ENCODE data around the gene APOO. TPM values are rescaled to one million over a fixed set of nuclear protein-coding genes. Genes with fewer than 3 reads are reported as not detected.

The APOO gene
- 10 to 100 TPM; 12.1 to 37.3 (median 30.8) TPM for total RNA-seq

GRCh38 chrX:23907498-23908218 is at the start of gene APOO, which contains the start of gene CXorf58:
TSS of gene APOO (minus strand) at chrX:23907938. CDS start at chrX:23907702, 236 bp downstream.
TSS of gene CXorf58 (plus strand) at chrX:23908006. CDS start at chrX:23910303, 2,297 bp downstream.
- peak within 1 kb of the TSS; percentile 87 to 95 (median 92) for H3K27ac ChIP-seq
- H3K4me3 ChIP-seq = peak within 1 kb of the TSS; percentile 49 to 76 (median 68)
- TF ChIP-seq CTCF (IDR thresholded peaks at IDR 0.05 in 4 of 5, conservative IDR thresholded peaks at IDR 0.05 in 1 of 5) (peak; percentile 74 to 84 (median 77)), POLR2A (IDR thresholded peaks at IDR 0.05) (peak; percentile 21 to 28)
- peak; percentile 92 to 97 for ATAC-seq
- no peaks in the 10 kb centered on the region for H3K27me3 ChIP-seq
- H3K9me3 ChIP-seq = no peaks in the 10 kb centered on the region
- H3K36me3 ChIP-seq = no peaks in the 10 kb centered on the region
- in situ Hi-C loops (cut with MboI; ENCODE audit: low sequenced_read_pairs in 4 of 4) (loop anchor here (10.0 to 25.0 kb wide), 5 partner anchors 105 to 220 kb away; partner anchors contain the start of genes SAT1 (in 3 of the 4) and EIF2S3 (in 1 of the 4)), intact Hi-C loops (cut with DNase I; ENCODE audit: low total_unique reads) (loop anchor here (1.0 to 10.0 kb wide), 6 partner anchors 118 to 787 kb away; partner anchors contain the start of genes ACOT9, EIF2S3, POLA1 and PRDX4)
- DNase-seq = peak; percentile 76 to 89
- peaks cover 3 to 8% of the 10 kb centered on the region in 2 donors for H3K4me1 ChIP-seq

- intact Hi-C loops (cut with DNase I; ENCODE audit: low total_unique reads) (no loop called here), in situ Hi-C loops (cut with MboI; ENCODE audit: low sequenced_read_pairs in 4 of 4) (no loop called here)
- no peaks in the 10 kb centered on the region for H3K36me3 ChIP-seq
- DNase-seq (no peak), ATAC-seq (no peak)
- no peaks in the 10 kb centered on the region for H3K27me3 ChIP-seq
- H3K27ac ChIP-seq = no peak overlapping the region
- H3K4me1 ChIP-seq = no peaks in the 10 kb centered on the region
- TF ChIP-seq POLR2A (IDR thresholded peaks at IDR 0.05) = no peak
- no peak for TF ChIP-seq CTCF (IDR thresholded peaks at IDR 0.05 in 4 of 5, conservative IDR thresholded peaks at IDR 0.05 in 1 of 5)
- no peak overlapping the region for H3K4me3 ChIP-seq
- no peaks in the 10 kb centered on the region for H3K9me3 ChIP-seq
Observed at GRCh38 chrX:23954396-23954795, 46.7 kb upstream of the APOO start.

GRCh38 chrX:23953908-23954269 is 46.2 kb upstream of the APOO start:
- Histone ChIP-seq H3K27me3 (no peaks in the 10 kb centered on the region), H3K4me1 (no peaks in the 10 kb centered on the region), H3K27ac (no peak overlapping the region), H3K4me3 (no peak overlapping the region), H3K36me3 (no peaks in the 10 kb centered on the region), H3K9me3 (no peaks in the 10 kb centered on the region)
- no peak for ATAC-seq
- DNase-seq = no peak
- in situ Hi-C loops (cut with MboI; ENCODE audit: low sequenced_read_pairs in 4 of 4) = no loop called here
- TF ChIP-seq POLR2A (IDR thresholded peaks at IDR 0.05) (no peak), CTCF (IDR thresholded peaks at IDR 0.05 in 4 of 5, conservative IDR thresholded peaks at IDR 0.05 in 1 of 5) (no peak)
- intact Hi-C loops (cut with DNase I; ENCODE audit: low total_unique reads) = no loop called here

- Histone ChIP-seq H3K9me3 (no peaks in the 10 kb centered on the region), H3K27me3 (no peaks in the 10 kb centered on the region), H3K4me3 (no peak overlapping the region), H3K27ac (no peak overlapping the region), H3K4me1 (no peaks in the 10 kb centered on the region), H3K36me3 (no peaks in the 10 kb centered on the region)
- in situ Hi-C loops (cut with MboI; ENCODE audit: low sequenced_read_pairs in 4 of 4) = no loop called here
- TF ChIP-seq POLR2A (IDR thresholded peaks at IDR 0.05) = no peak
- TF ChIP-seq CTCF (IDR thresholded peaks at IDR 0.05 in 4 of 5, conservative IDR thresholded peaks at IDR 0.05 in 1 of 5) = no peak
- intact Hi-C loops (cut with DNase I; ENCODE audit: low total_unique reads) = no loop called here
- DNase-seq (no peak), ATAC-seq (no peak)
Observed at GRCh38 chrX:23952984-23953907, 45.5 kb upstream of the APOO start.

All from gastrocnemius medialis (tissue), 4 donors.